Measurements from ENCODE around the gene CSPG4. TPM values are rescaled to one million over a fixed set of nuclear protein-coding genes. Genes with fewer than 3 reads are reported as not detected.
A peak's percentile ranks its signal among the peaks of the same experiment; 100 is the strongest.

The CSPG4 gene
- total and polyA plus RNA-seq, 9 of the 15 experiments (the other 6 are each of a cell fraction or from before 2014, with no cell fraction given), result under 0.01 to 0.07 (median 0.04) TPM; not detected in 5

DNA sequence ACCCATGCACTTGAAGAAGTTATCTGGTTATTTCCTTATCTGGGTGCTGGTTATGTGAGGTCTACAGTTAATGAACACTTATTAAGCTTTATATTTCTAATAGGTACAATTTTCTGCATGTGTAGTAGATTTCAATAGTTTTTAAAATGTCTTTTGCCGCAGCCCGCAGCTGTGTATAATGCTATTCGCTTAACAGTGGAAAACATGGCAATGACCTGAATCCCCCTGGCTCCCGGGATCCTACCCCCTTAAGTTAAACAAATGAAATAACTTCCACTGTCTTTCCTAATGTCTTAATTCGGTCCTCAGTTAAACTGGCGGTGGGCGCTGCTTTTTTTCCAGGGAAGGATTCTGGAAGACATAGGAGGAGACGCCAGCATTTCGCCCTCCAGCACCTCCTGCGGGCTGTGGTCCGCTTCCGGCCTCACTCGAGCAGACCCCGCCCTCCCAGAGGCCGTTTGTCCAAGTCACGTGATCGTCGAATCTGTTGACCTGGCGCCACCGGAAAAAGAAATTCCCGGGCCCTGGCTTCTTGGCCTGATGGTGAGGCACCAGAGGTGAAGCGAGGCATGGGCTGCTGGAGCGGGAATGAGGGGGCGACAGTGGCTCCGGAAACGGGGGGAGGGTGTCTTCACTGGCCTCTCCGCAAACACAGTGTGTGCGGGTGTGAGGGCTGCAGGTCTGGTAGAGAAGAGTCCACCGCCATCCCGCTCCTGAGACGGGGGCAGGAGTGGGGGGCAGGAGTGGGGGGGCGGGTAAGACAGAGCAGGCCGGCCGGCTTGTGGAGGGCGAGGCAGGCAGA lies 45.6 kb upstream of the CSPG4 start (continued):
- TF ChIP-seq, protein P1, sequence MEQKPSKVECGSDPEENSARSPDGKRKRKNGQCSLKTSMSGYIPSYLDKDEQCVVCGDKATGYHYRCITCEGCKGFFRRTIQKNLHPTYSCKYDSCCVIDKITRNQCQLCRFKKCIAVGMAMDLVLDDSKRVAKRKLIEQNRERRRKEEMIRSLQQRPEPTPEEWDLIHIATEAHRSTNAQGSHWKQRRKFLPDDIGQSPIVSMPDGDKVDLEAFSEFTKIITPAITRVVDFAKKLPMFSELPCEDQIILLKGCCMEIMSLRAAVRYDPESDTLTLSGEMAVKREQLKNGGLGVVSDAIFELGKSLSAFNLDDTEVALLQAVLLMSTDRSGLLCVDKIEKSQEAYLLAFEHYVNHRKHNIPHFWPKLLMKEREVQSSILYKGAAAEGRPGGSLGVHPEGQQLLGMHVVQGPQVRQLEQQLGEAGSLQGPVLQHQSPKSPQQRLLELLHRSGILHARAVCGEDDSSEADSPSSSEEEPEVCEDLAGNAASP (IDR thresholded peaks at IDR 0.05), result no peak
- TF ChIP-seq HSF4 (CRISPR knock-in tag; IDR thresholded peaks at IDR 0.05; ENCODE audit: borderline replicate concordance) (no peak), PHF8 (IDR thresholded peaks at IDR 0.05; ENCODE audit: borderline replicate concordance, low read length) (peak; percentile 71; the same call in 1 of the 2 replicates), RBM34 (IDR thresholded peaks at IDR 0.05; ENCODE audit: borderline replicate concordance, insufficient read depth, low read length) (no peak), ID3 (CRISPR knock-in tag; IDR thresholded peaks at IDR 0.05) (no peak), ID3 (tag; IDR thresholded peaks at IDR 0.05) (peak; percentile 35; the same call in 1 of the 2 replicates), SNRNP70 (optimal IDR thresholded peaks at IDR 0.05; ENCODE audit: low read depth, low read length) (no peak), PHF20 (IDR thresholded peaks at IDR 0.05; ENCODE audit: partially characterized antibody) (peak; percentile 90), FOSL1 (tag; conservative IDR thresholded peaks at IDR 0.05) (0 out of 2 replicates have a peak, but pooled peaks have one; percentile 32), BCL6 (CRISPR knock-in tag; IDR thresholded peaks at IDR 0.05) (no peak), MTA3 (IDR thresholded peaks at IDR 0.05; ENCODE audit: borderline replicate concordance) (no peak), FOS (IDR thresholded peaks at IDR 0.05; ENCODE audit: extremely low read depth, insufficient read length) (no peak), ZNF3 (CRISPR knock-in tag; IDR thresholded peaks at IDR 0.05) (no peak), DIDO1 (tag; IDR thresholded peaks at IDR 0.05; ENCODE audit: low read depth) (no peak), HDGF (IDR thresholded peaks at IDR 0.05) (no peak), ZNF696 (CRISPR knock-in tag; conservative IDR thresholded peaks at IDR 0.05) (no peak), ZNF449 (CRISPR knock-in tag; IDR thresholded peaks at IDR 0.05) (no peak), EGR1 (conservative IDR thresholded peaks at IDR 0.05) (peak; percentile 79)
- TF ChIP-seq, protein P2, sequence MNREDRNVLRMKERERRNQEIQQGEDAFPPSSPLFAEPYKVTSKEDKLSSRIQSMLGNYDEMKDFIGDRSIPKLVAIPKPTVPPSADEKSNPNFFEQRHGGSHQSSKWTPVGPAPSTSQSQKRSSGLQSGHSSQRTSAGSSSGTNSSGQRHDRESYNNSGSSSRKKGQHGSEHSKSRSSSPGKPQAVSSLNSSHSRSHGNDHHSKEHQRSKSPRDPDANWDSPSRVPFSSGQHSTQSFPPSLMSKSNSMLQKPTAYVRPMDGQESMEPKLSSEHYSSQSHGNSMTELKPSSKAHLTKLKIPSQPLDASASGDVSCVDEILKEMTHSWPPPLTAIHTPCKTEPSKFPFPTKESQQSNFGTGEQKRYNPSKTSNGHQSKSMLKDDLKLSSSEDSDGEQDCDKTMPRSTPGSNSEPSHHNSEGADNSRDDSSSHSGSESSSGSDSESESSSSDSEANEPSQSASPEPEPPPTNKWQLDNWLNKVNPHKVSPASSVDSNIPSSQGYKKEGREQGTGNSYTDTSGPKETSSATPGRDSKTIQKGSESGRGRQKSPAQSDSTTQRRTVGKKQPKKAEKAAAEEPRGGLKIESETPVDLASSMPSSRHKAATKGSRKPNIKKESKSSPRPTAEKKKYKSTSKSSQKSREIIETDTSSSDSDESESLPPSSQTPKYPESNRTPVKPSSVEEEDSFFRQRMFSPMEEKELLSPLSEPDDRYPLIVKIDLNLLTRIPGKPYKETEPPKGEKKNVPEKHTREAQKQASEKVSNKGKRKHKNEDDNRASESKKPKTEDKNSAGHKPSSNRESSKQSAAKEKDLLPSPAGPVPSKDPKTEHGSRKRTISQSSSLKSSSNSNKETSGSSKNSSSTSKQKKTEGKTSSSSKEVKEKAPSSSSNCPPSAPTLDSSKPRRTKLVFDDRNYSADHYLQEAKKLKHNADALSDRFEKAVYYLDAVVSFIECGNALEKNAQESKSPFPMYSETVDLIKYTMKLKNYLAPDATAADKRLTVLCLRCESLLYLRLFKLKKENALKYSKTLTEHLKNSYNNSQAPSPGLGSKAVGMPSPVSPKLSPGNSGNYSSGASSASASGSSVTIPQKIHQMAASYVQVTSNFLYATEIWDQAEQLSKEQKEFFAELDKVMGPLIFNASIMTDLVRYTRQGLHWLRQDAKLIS (CRISPR knock-in tag; IDR thresholded peaks at IDR 0.05), result 0 out of 2 replicates have a peak, but pooled peaks have one; percentile 62
- TF ChIP-seq, protein P3, sequence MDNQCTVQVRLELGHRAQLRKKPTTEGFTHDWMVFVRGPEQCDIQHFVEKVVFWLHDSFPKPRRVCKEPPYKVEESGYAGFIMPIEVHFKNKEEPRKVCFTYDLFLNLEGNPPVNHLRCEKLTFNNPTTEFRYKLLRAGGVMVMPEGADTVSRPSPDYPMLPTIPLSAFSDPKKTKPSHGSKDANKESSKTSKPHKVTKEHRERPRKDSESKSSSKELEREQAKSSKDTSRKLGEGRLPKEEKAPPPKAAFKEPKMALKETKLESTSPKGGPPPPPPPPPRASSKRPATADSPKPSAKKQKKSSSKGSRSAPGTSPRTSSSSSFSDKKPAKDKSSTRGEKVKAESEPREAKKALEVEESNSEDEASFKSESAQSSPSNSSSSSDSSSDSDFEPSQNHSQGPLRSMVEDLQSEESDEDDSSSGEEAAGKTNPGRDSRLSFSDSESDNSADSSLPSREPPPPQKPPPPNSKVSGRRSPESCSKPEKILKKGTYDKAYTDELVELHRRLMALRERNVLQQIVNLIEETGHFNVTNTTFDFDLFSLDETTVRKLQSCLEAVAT (IDR thresholded peaks at IDR 0.05), result peak in 1 of 2 experiments; percentile 11; a peak in 1 of 4 replicates
